HepG2 (cell line): ENCODE data around the gene DGCR6L. TPM values are rescaled to one million over a fixed set of nuclear protein-coding genes. Genes with fewer than 3 reads are reported as not detected.

Experiments
- ETS1 ChIP-seq: sonication (generic); formaldehyde crosslinking; IDR thresholded peaks from 2 replicates; pipeline ENCODE4 v1.4.0; 2020; ENCODE audit warnings: missing genetic modification reagents
- HIVEP1 ChIP-seq: sonication (generic); formaldehyde crosslinking; IDR thresholded peaks from 2 replicates; pipeline ENCODE4 v1.4.0; 2020; ENCODE audit warnings: mild to moderate bottlenecking, missing genetic modification reagents
- JDP2 ChIP-seq: sonication (generic); formaldehyde crosslinking; IDR thresholded peaks from 2 replicates; pipeline ENCODE4 v1.8.1; 2022; ENCODE audit warnings: missing genetic modification reagents, borderline replicate concordance
- KLF12 ChIP-seq: sonication (generic); formaldehyde crosslinking; IDR thresholded peaks from 2 replicates; pipeline ENCODE4 v1.4.0; 2020; ENCODE audit warnings: missing genetic modification reagents, borderline replicate concordance
- PBX2 ChIP-seq: IDR thresholded peaks from 2 replicates; pipeline ENCODE4 v1.6.1; 2016; ENCODE audit warnings: control low read depth
- PRDM4 ChIP-seq: sonication (generic); formaldehyde crosslinking; IDR thresholded peaks from 2 replicates; pipeline ENCODE4 v1.9.0; 2021; ENCODE audit warnings: missing genetic modification reagents, borderline replicate concordance
- REPIN1 ChIP-seq: sonication (generic); formaldehyde crosslinking; IDR thresholded peaks from 2 replicates; pipeline ENCODE4 v1.8.0; 2022; ENCODE audit warnings: missing genetic modification reagents, low read depth, mild to moderate bottlenecking, borderline replicate concordance
- RXRA ChIP-seq: sonication (generic); formaldehyde crosslinking; IDR thresholded peaks from 2 replicates; pipeline ENCODE4 v1.5.1; 2020; ENCODE audit warnings: missing genetic modification reagents
- SMAD1 ChIP-seq: sonication (generic); formaldehyde crosslinking; IDR thresholded peaks from 2 replicates; pipeline ENCODE4 v1.4.0; 2020; ENCODE audit warnings: missing genetic modification reagents, low read depth, mild to moderate bottlenecking, borderline replicate concordance
- THAP11 ChIP-seq: IDR thresholded peaks from 2 replicates; pipeline ENCODE4 v1.6.1; 2016; ENCODE audit warnings: missing biosample characterization, missing genetic modification reagents
- TRIM24 ChIP-seq: sonication (generic); formaldehyde crosslinking; IDR thresholded peaks from 2 replicates; pipeline ENCODE4 v1.8.0; 2022; ENCODE audit warnings: mild to moderate bottlenecking, missing genetic modification reagents
- ZHX1 ChIP-seq: sonication (generic); formaldehyde crosslinking; IDR thresholded peaks from 2 replicates; pipeline ENCODE4 v1.8.1; 2022; ENCODE audit warnings: low read depth, mild to moderate bottlenecking, missing genetic modification reagents
- ZNF205 ChIP-seq: IDR thresholded peaks from 2 replicates; pipeline ENCODE4 v1.6.1; 2018; ENCODE audit warnings: missing biosample characterization, missing genetic modification reagents
- ZNF263 ChIP-seq: sonication (generic); formaldehyde crosslinking; IDR thresholded peaks from 2 replicates; pipeline ENCODE4 v1.4.0; 2020; ENCODE audit warnings: missing genetic modification reagents
- ZNF441 ChIP-seq: sonication (generic); formaldehyde crosslinking; IDR thresholded peaks from 2 replicates; pipeline ENCODE4 v1.7.0; 2021; ENCODE audit warnings: missing genetic modification reagents, borderline replicate concordance
- ZNF678 ChIP-seq: sonication (generic); formaldehyde crosslinking; IDR thresholded peaks from 2 replicates; pipeline ENCODE4 v1.4.0; 2020; ENCODE audit warnings: mild to moderate bottlenecking, missing genetic modification reagents
- ZNF782 ChIP-seq: sonication (generic); formaldehyde crosslinking; IDR thresholded peaks from 2 replicates; pipeline ENCODE4 v1.4.0; 2020; ENCODE audit warnings: missing genetic modification reagents, mild to moderate bottlenecking, borderline replicate concordance
- polyA plus RNA-seq, 8 experiments: library from polyadenylated mRNA; depleted of rRNA in 3 of 8; stranded (reverse) in 7 of 8; unstranded in 1 of 8; fragments of >200 nt; fragmentation: Illumina TruSeq in 4 of 8; extraction: Trizol in 4 of 8; gene quantifications; 2 replicates each; pipeline versions ENCODE4 v1.2.1 to v1.2.3, GENCODE V29; 2011 to 2016; ENCODE audit warnings: low read depth in 4 of 8, missing spikeins in 1 of 8, mixed read lengths in 1 of 8; ENCODE audit not compliant: insufficient read depth in 1 of 8
- total RNA-seq, 5 experiments: library from RNA; depleted of rRNA; stranded (reverse); fragments of >200 nt; fragmentation: Illumina TruSeq; extraction: Trizol; gene quantifications; 2 replicates each; pipeline ENCODE4 v1.2.3, GENCODE V29; 2016; ENCODE audit warnings: low read depth in 1 of 5

DGCR6L gene
- total and polyA plus RNA-seq, 2 of the 13 experiments (the other 11 are each of a cell fraction or from before 2014, with no cell fraction given), result 17.5 to 35.3 TPM

GRCh38 chr22:20319745-20320658, at the start of gene DGCR6L (continued):
- TF ChIP-seq PBX2 (CRISPR knock-in tag) (no peak), HIVEP1 (no peak; the same call in 1 of the 2 replicates), ZNF441 (CRISPR knock-in tag) (0 out of 2 replicates have a peak, but pooled peaks have one; percentile 35), TRIM24 (no peak), ETS1 (no peak), ZHX1 (CRISPR knock-in tag) (no peak), SMAD1 (CRISPR knock-in tag) (no peak), PRDM4 (CRISPR knock-in tag) (no peak), ZNF782 (CRISPR knock-in tag) (0 out of 2 replicates have a peak, but pooled peaks have one; percentile 55), ZNF263 (no peak), KLF12 (CRISPR knock-in tag) (peak; percentile 72; the same call in 1 of the 2 replicates), JDP2 (CRISPR knock-in tag) (no peak; the same call in 1 of the 2 replicates), ZNF678 (no peak), THAP11 (peak; percentile 86), RXRA (CRISPR knock-in tag) (no peak), ZNF205 (CRISPR knock-in tag) (no peak; the same call in none of the 2 replicates), REPIN1 (no peak; the same call in 1 of the 2 replicates)
